ENCODE measurements around the gene SH3BP1. TPM values are rescaled to one million over a fixed set of nuclear protein-coding genes. Genes with fewer than 3 reads are reported as not detected.

The SH3BP1 gene
- total and polyA plus RNA-seq, 2 donors (not counting 1 experiment from before 2014, with no cell fraction given), result 44.0 to 69.7 TPM

GRCh38 chr22:37663521-37664140 lies 24.2 kb downstream of the SH3BP1 start:
- Mint-ChIP-seq H3K4me1 (peaks cover 36% of the 10 kb centered on the region), H3K27me3 (no peaks in the 10 kb centered on the region), H3K9me3 (ENCODE audit: insufficient read depth) (no peaks in the 10 kb centered on the region), H3K27ac (no peak overlapping the region), H3K4me3 (peak overlapping the region; percentile 3)
- ChIA-PET CTCF (interaction anchor here (1.3 to 22.6 kb wide), 4 partner anchors 8 to 198 kb away, joined by 4 to 462 read pairs (median 87); partner anchors contain the start of genes LGALS1 and NOL12), POLR2A (interaction anchor here (0.7 to 1.3 kb wide), 4 partner anchors 9 to 46 kb away, joined by 3 to 7 read pairs (median 4); partner anchors contain the start of gene LGALS1)
- TF ChIP-seq EZH2 (IDR thresholded peaks at IDR 0.05; ENCODE audit: borderline replicate concordance, insufficient read depth, low read depth, low read length, poor library complexity, severe bottlenecking) (no peak), CTCF (IDR thresholded peaks at IDR 0.05) (no peak)
- Histone ChIP-seq H3K4me2 (replicated peaks; ENCODE audit: low read depth, low read length, poor library complexity, severe bottlenecking) (no peak overlapping the region), H3K79me2 (ENCODE audit: control insufficient read depth, insufficient read depth, low read length) (peaks cover 48% of the 10 kb centered on the region), H3K27ac (ENCODE audit: low read length in 2 of 2) (no peak overlapping the region), H3K4me1 (ENCODE audit: control insufficient read depth in 2 of 2, insufficient read depth in 2 of 2, low read length in 2 of 2) (peaks cover 31 to 40% of the 10 kb centered on the region in 2 donors), H3K36me3 (replicated peaks in 1 of 2; ENCODE audit: control extremely low read depth in 1 of 2, control insufficient read depth in 1 of 2, extremely low read depth in 1 of 2, insufficient read depth in 2 of 2, low read length in 1 of 2) (peaks cover 0 to 18% of the 10 kb centered on the region in 2 experiments), H2AFZ (ENCODE audit: insufficient read depth, low read depth, low read length, poor library complexity, severe bottlenecking) (no peak overlapping the region), H3K4me3 (ENCODE audit: control extremely low read depth in 1 of 5, extremely low read depth in 1 of 5, insufficient read depth in 1 of 5, low read depth in 2 of 5, low read length in 4 of 5) (no peak overlapping the region), H3K9ac (ENCODE audit: low read length) (no peak overlapping the region), H3K9me3 (ENCODE audit: control extremely low read depth in 1 of 3, control insufficient read depth in 2 of 3, insufficient read depth in 1 of 3, low read length in 2 of 3) (no peaks in the 10 kb centered on the region), H3K27me3 (replicated peaks in 1 of 4; ENCODE audit: control extremely low read depth in 1 of 4, control insufficient read depth in 3 of 4, insufficient read depth in 4 of 4, low read length in 3 of 4) (no peaks in the 10 kb centered on the region), H4K20me1 (ENCODE audit: control insufficient read depth, insufficient read depth, low read length, poor library complexity, severe bottlenecking) (peaks cover 8% of the 10 kb centered on the region)
- ATAC-seq (ENCODE audit: low read depth) (no peak), DNase-seq (no peak)
- 85% methylated on average over 11 of the region's 16 CpGs for WGBS (ENCODE audit: insufficient coverage)
- intact Hi-C loops (cut with micrococcal nuclease), result no loop called here

All from B cell (primary cell).